ENCODE results near the gene TGFBR2. TPM values are rescaled to one million over a fixed set of nuclear protein-coding genes. Genes with fewer than 3 reads are reported as not detected.
A peak's percentile ranks its signal among the peaks of the same experiment; 100 is the strongest.

The TGFBR2 gene
- total RNA-seq, 1 experiment from 2014 or later, result 45.9 TPM

DNA sequence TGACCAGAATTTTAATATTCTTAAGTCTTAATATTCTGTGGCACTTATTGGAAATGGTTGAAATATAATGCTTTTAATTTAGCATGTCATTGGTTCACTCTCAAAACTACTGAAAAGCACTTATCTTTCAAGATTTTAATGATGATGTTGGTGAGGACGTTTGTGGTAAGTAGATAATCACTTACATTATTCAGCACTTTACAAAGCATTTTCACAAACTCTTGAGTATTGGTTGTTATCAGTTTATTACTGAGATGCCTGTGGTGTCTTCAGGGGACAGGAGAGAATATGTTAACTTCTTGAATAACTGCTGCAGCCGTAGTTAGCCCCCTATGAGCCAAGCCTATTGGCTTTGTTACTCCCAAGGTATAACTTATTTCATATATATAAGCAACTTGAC, 15.2 kb downstream of the TGFBR2 start:
- Histone ChIP-seq H3K9me3 (ENCODE audit: control insufficient read depth, insufficient read depth, low read depth, low read length) (no peaks in the 10 kb centered on the region), H3K4me1 (ENCODE audit: control insufficient read depth, insufficient read depth, low read length) (peaks cover 27% of the 10 kb centered on the region), H3K36me3 (ENCODE audit: control insufficient read depth, insufficient read depth, low read length) (no peaks in the 10 kb centered on the region), H3K27me3 (ENCODE audit: control insufficient read depth, insufficient read depth, low read length) (no peaks in the 10 kb centered on the region), H3K27ac (ENCODE audit: low read length) (no peak overlapping the region; the same call in 1 of the 2 replicates), H3K4me3 (ENCODE audit: low read depth in 2 of 2, low read length in 2 of 2) (no peak overlapping the region)
- intact Hi-C loops (cut with micrococcal nuclease; ENCODE audit: unreplicated experiment), result no loop called here
- ChIA-PET POLR2A (no interaction called here), CTCF (no interaction called here)
- BruUV-seq (replicated peaks), result no TSS peak
- no peak for ATAC-seq
- in situ Hi-C loops (cut with HindIII; ENCODE audit: low pct_unique_long_range_greater_than_20kb, low sequenced_read_pairs), result no loop called here
- TF ChIP-seq, protein P1, sequence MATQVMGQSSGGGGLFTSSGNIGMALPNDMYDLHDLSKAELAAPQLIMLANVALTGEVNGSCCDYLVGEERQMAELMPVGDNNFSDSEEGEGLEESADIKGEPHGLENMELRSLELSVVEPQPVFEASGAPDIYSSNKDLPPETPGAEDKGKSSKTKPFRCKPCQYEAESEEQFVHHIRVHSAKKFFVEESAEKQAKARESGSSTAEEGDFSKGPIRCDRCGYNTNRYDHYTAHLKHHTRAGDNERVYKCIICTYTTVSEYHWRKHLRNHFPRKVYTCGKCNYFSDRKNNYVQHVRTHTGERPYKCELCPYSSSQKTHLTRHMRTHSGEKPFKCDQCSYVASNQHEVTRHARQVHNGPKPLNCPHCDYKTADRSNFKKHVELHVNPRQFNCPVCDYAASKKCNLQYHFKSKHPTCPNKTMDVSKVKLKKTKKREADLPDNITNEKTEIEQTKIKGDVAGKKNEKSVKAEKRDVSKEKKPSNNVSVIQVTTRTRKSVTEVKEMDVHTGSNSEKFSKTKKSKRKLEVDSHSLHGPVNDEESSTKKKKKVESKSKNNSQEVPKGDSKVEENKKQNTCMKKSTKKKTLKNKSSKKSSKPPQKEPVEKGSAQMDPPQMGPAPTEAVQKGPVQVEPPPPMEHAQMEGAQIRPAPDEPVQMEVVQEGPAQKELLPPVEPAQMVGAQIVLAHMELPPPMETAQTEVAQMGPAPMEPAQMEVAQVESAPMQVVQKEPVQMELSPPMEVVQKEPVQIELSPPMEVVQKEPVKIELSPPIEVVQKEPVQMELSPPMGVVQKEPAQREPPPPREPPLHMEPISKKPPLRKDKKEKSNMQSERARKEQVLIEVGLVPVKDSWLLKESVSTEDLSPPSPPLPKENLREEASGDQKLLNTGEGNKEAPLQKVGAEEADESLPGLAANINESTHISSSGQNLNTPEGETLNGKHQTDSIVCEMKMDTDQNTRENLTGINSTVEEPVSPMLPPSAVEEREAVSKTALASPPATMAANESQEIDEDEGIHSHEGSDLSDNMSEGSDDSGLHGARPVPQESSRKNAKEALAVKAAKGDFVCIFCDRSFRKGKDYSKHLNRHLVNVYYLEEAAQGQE (IDR thresholded peaks at IDR 0.05; ENCODE audit: insufficient read depth in 1 of 2, low read depth in 2 of 2, low read length in 1 of 2), result no peak
- TF ChIP-seq POLR2AphosphoS5 (IDR thresholded peaks at IDR 0.05; ENCODE audit: low read depth, low read length), result no peak
- TF ChIP-seq SIN3A (IDR thresholded peaks at IDR 0.05; ENCODE audit: borderline replicate concordance, insufficient read depth, low read depth, low read length), result no peak
- TF ChIP-seq, protein P2, sequence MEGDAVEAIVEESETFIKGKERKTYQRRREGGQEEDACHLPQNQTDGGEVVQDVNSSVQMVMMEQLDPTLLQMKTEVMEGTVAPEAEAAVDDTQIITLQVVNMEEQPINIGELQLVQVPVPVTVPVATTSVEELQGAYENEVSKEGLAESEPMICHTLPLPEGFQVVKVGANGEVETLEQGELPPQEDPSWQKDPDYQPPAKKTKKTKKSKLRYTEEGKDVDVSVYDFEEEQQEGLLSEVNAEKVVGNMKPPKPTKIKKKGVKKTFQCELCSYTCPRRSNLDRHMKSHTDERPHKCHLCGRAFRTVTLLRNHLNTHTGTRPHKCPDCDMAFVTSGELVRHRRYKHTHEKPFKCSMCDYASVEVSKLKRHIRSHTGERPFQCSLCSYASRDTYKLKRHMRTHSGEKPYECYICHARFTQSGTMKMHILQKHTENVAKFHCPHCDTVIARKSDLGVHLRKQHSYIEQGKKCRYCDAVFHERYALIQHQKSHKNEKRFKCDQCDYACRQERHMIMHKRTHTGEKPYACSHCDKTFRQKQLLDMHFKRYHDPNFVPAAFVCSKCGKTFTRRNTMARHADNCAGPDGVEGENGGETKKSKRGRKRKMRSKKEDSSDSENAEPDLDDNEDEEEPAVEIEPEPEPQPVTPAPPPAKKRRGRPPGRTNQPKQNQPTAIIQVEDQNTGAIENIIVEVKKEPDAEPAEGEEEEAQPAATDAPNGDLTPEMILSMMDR (IDR thresholded peaks at IDR 0.05), result no peak
- TF ChIP-seq TCF7L2 (IDR thresholded peaks at IDR 0.05; ENCODE audit: low read depth, low read length), result no peak
- no peak for DNase-seq (ENCODE audit: low read depth, low spot score)

DNA sequence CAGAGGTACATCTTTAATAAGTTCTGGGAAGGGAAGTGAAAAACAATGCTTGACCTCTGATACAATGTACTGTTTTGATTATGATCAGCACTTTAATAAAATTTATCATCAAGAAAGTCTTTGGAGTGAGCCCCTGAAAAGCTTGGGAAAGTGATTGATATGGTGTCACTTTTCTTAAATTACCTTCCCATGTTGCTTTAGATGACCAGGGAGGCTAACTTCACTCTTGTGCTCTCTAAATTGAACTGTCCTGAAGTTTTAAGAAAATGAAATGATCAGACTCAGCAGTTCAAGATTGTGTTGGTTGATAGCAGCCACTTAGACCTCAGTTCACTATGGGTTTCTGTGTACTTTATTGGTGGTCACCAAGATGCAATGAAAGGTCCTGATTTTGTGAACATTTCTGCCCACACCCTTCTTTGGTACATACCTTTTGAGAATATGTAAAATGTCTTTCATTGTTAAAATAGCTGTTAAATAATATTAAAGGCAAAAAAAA, 15.7 kb downstream of the TGFBR2 start:
- no peak for ATAC-seq
- H3K27ac ChIP-seq (ENCODE audit: low read length), result peak overlapping the region; percentile 34; the same call in 1 of the 2 replicates
- H3K4me1 ChIP-seq (ENCODE audit: control insufficient read depth, insufficient read depth, low read length), result peaks cover 29% of the 10 kb centered on the region
- H3K36me3 ChIP-seq (ENCODE audit: control insufficient read depth, insufficient read depth, low read length), result no peaks in the 10 kb centered on the region
- POLR2A ChIA-PET, result no interaction called here
- no peaks in the 10 kb centered on the region for H3K27me3 ChIP-seq (ENCODE audit: control insufficient read depth, insufficient read depth, low read length)
- intact Hi-C loops (cut with micrococcal nuclease; ENCODE audit: unreplicated experiment) (no loop called here), in situ Hi-C loops (cut with HindIII; ENCODE audit: low pct_unique_long_range_greater_than_20kb, low sequenced_read_pairs) (no loop called here)
- BruUV-seq (replicated peaks), result no TSS peak
- DNase-seq (ENCODE audit: low read depth, low spot score), result no peak
- TF ChIP-seq, protein P2 (IDR thresholded peaks at IDR 0.05), result no peak
- TF ChIP-seq TCF7L2 (IDR thresholded peaks at IDR 0.05; ENCODE audit: low read depth, low read length) (no peak), POLR2AphosphoS5 (IDR thresholded peaks at IDR 0.05; ENCODE audit: low read depth, low read length) (no peak), SIN3A (IDR thresholded peaks at IDR 0.05; ENCODE audit: borderline replicate concordance, insufficient read depth, low read depth, low read length) (no peak)
- TF ChIP-seq, protein P1 (IDR thresholded peaks at IDR 0.05; ENCODE audit: insufficient read depth in 1 of 2, low read depth in 2 of 2, low read length in 1 of 2), result no peak
- H3K9me3 ChIP-seq (ENCODE audit: control insufficient read depth, insufficient read depth, low read depth, low read length), result no peaks in the 10 kb centered on the region
- CTCF ChIA-PET, result no interaction called here
- no peak overlapping the region for H3K4me3 ChIP-seq (ENCODE audit: low read depth in 2 of 2, low read length in 2 of 2)

All from Panc1 (cell line).